ENCODE data around the gene ASPDH.
"Not testable (repeated sequence)": the region's sequence is repeated elsewhere in the genome, so short reads cannot be mapped to it uniquely, and the experiment has no call there.

Gene ASPDH

DNA sequence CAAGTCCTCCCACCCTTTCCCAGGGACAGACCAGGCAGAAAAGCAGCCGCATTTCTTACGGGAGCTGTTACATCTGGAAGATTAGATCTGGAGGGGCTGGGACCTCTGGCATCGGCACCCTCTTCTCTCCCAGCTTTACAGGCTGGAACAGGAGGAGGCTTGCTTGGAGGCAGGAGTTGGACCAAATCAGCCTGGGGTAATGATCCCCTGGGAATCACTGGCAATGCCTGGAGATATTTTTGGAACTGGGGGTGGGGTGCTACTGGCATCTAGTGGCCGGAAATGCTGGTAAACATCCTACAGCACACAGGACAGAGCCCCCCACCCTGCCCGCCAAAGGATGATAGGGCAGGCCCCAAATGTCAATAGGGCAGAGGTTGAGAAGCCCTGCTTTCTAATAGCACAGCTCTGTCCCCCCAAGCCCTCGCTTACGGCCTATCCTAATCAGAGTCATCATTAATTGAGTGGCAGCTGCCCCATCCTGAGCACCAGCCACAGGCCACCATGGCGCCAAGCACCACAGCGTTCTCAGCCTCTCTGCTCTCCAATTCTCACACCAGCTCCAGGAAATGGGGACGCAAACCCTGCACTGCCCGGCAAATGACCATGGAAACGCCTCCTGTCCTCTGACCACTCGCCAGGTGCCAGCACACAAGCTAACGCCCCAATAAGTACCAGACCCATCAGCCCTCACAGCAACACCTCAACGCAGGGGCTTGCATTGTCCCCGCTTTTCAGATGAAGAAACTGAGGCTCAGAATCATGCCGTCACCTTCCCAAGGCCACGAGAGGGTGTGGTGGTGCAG is 33.9 kb upstream of the ASPDH start:
- no peak for DNase-seq

DNA sequence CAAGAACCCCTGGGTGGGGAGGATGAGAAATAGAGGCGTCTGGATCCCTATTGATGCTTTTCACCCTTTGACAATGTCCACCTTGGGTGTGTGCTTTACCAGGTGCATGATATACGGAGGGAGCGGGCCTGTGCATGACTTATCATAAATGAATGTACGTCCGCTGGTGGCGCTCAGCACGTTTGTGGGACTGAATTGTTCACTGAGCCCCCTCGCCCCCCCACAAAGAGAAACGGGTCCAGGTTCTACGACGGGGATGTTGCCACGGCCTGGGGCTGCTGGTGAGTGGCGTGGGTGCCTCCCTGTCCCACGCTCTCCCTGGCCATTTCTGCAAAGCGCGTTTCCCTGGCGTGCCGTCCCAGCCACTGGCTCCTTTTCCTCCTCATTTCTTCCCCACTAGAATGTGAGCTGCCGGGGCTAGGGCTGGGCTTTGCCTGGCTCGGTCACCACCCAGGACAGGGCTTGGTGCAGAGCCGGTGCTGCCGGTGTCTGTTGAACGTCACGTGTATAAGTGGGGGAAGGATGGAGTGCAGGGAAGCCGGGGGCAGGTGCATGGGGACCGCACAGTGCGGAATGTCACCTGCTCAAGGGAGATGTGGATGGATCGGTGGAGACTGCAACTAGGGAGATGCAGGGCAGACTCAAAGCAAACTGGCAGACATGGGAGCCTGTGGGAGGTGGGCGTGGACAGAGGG is 33.0 kb upstream of the ASPDH start:
- no peak for DNase-seq

DNA sequence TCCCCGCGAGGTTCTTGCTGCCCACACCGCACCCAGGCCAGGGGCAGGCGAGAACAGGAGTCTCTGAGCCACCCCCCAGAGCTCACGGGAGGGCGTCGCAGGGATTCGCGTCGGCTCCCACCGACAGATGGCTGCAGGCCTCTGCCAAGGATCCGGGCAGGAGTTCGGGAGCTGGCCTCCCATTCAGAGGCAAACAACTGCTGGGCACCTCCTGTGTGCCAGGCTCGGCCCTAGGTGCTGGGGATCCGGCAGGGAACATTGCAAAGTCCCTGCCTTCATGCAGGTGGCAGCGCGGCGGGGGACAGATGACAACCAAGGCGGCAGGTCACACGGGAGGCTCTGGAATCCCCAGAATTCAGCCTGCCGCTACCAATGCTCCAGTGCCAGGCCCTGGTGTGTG is 29.2 kb upstream of the ASPDH start:
- no peak for DNase-seq

DNA sequence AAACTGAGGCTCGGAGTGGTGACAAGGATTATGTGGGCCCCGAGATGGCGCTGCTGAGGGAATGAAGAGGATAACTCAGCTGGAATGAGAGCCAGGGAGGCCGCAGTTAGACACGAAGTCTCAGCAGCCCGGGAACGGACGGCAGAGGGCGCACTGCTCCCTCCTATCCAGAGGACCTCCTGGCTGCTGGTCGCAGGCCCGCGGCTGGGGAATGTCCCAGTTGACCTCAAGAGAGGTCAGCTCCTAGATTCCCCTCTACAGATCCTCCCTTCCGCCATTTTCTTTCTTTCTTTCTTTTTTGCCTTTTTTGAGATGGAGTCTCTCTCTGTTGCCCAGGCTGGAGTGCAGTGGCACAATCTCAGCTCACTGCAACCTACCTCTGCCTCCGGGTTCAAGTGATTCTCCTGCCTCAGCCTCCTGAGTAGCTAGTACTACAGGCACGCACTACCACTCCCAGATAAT is 24.1 kb upstream of the ASPDH start:
- DNase-seq = peak; percentile 66

DNA sequence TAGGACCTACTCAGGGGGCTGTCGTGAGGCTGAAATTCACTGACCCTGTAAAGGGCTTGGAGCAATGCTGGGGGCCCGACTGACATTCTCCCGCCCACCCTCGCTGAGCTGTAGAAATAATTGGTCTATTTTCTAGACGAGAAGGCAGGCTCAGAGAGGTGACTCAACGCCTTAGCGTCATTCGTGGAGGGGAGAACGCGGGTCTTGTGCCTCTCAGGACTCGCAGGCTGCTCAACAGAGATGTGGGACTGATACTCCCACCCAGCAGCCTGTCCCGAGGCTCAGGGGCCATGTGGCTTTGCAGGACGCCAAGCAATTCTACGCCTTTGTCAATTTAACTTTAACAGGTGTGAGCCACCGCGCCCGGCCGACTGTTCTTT is 23.6 kb upstream of the ASPDH start:
- no peak for DNase-seq

DNA sequence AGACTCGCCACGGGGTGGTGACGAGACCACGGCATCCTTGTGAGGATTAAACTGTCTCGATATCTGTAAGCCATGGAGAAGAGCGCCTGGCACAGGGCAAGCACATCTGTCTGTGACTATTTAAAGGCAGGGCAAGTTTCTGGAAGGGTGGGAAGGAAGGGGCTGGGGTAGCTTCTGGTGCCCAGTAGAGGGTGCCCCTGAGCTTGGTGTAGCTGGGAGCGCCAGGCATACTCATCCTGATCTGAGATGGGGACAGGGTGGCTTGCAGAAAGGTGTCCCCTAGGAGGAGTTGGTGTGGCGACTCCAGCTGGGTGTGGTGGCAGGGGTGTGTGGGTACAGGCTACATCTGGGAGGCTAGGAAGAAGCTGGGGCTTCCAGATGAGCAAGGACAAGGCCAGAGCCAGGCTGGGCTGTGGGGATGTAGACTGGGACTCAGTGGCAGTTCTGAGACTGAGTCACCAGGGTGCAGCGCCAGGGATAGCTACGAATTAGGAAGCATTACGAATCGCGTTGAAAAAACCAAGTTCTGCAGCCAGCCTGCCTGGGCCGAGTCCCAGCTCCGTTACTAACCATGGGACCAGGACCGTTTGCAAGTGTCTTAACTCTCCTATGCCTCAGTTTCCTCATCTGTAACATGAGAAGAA is 23.1 kb upstream of the ASPDH start:
- DNase-seq = no peak

DNA sequence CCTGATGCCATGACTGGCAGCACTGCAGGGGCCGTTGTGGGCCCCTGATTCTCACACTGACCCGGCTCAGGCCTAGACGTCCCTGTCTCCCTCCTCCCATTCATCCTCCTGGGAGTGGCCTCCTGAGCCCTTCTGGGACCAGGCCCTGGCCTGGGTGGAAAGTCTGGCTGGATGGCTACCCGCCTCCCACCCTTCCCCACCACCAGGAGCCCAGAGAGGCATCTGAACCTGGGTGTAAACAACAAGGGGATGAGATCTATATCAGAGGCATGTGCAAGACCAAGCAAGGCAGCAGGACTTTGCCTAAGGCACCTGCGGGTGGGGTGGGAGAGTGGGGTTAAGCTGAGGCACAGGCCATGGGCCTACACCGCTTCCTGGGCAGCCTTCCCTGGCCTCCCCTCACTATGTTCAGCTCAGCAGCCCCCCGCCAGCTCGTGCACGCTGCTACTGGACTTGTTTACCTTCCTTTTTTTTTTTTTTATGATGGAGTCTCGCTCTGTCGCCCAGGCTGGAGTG is 22.0 kb upstream of the ASPDH start:
- DNase-seq = no peak

DNA sequence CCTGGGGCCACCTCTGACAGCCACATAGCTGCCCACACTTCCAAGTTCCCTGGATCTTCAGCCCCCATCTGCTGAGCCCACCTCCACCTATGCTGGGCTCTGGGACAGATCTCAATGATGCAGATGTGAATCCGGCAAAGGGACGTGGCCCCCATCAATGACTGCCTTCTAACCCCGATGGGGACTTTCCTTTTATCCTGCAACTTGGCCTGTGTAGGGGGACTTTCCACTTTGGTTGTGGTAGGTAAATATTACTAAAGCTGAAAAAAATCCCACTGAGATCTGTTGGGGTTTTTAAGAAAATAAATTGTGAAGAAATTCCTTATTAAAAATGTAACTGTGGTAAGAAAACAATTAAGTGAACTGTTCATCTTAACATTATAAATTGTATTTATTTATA is 20.8 kb upstream of the ASPDH start:
- no peak for DNase-seq

DNA sequence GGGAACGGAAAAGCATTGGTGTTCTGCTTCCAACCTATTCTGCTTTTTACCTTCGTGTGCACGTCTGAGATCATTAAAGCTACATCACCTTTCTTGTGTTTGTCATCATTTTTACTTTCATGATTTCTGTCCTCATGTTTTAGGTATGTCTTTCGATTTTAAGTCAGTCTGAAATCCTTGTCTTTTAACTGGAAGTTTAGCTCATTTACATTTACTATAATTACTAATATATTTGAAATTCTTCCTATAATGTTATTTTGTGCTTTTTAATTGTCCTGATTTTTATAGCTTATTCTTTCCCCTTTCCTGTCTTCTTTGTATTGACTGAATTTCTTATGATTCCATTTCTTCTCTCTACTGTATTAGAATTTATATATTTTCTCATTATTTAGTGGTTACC is 19.2 kb upstream of the ASPDH start:
- DNase-seq = no peak

DNA sequence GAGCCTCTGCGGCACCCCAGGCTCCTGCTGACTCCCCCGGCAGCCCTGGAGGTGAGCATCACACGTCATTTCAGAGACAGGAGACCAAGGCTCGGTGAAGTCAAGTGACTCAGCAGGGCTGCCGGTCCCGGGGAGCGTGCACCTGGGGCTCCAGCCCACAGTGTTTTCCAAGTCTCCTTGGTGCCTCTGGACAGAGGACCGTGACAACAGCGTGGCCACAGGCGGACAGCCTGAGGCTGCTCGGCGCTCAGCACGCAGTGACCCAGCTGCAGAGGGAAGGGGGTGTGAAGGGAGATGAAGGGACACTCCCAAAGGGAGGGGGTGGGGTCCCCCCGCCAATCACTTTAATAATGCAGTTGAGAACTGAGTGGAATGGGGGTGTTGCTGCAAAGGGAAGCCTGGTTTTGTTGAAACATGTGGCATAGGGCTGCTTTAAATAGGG is 17.5 kb upstream of the ASPDH start:
- DNase-seq = peak; percentile 21

DNA sequence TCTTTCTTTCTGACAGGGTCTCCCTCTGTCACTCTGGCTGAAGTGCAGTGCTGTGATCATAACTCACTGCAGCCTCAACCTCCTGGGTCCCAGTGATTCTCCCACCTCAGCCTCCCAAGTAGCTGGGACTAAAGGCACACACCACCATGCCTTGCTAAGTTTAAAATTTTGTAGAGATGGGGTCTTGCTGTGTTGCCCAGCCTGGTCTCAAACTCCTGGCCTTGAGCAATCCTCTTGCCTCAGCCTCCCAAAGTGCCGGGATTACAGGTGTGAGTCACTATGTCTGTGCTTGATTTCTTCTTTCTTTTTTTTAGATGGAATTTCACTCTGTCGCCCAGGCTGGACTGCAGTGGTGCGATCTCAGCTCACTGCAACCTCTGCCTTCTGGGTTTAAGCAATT is 14.3 kb upstream of the ASPDH start:
- DNase-seq = not testable (repeated sequence)

DNA sequence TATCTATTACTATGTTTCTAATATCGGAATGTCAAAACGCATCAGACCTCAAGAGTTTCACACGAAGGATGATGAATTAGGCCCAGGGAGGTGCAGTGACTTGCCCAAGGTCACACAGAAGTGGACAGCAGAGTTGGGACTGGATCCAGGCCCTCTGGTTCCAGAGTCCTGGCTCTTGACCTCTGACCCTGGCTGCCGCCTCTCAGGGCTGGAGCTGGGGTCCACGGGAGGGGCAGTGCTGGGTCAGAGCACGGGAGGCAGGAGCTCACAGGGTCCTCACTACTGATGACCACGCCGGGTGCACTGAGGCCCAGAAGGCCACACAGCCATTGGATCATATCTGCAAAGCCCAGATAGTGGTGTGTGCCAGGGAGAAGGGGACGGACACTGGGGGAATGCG is 9.2 kb upstream of the ASPDH start:
- no peak for DNase-seq

DNA sequence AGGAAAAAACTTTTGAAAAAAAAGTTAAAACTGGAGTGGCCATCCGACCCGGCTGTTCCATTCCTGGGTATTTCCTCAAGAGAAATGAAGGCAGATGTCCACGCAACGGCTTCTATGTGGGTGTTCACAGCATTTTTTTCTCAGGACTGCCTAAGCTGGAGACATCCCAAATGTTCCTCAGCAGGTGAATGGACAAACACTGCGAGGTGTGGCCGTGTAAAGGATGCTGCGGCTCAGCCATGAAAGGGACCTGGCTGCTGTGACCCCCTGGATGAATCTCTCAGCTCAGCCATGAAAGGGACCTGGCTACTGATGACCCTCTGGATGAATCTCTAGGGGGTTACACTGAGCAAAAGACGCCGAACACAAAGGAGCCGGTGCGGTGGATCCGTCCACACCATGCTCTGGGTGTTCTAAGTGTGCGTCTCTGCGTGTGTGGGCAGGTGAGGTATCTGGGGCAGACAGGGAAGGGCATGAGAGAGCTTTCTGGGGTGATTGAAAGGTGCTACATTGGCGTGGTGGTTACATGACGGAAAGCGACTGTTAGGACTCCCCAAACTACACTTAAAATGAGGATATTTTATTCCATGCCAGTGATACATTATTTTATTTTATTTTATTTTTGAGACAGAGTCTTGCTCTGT is 7.2 kb upstream of the ASPDH start:
- DNase-seq = no peak

DNA sequence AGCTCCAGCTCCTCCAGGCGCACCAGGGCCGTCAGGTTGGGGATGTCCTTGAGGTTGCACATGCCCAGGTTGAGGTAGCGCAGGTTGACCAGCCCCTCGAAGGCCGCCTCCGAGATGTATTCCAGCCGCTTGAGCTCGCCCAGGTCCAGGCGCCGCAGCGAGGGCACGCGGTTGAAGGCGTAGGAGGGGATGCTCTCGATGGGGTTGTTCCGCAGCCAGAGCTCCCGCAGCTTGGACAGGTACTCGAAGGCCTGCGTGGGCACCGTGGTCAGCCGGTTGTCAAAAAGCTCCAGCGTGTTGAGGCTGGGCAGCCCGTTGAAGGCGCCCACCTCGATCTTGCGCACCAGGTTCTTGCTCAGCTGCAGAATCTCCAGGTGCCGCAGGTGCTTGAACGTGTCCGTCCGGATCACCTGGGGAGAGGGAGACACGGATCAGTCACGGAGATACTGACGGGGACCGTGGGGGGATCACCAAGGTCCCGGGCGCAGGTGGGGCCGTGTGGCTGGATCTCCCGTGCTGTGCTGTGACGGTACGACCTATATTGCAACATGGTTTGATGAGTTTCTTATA is 5.4 kb upstream of the ASPDH start:
- DNase-seq = no peak

DNA sequence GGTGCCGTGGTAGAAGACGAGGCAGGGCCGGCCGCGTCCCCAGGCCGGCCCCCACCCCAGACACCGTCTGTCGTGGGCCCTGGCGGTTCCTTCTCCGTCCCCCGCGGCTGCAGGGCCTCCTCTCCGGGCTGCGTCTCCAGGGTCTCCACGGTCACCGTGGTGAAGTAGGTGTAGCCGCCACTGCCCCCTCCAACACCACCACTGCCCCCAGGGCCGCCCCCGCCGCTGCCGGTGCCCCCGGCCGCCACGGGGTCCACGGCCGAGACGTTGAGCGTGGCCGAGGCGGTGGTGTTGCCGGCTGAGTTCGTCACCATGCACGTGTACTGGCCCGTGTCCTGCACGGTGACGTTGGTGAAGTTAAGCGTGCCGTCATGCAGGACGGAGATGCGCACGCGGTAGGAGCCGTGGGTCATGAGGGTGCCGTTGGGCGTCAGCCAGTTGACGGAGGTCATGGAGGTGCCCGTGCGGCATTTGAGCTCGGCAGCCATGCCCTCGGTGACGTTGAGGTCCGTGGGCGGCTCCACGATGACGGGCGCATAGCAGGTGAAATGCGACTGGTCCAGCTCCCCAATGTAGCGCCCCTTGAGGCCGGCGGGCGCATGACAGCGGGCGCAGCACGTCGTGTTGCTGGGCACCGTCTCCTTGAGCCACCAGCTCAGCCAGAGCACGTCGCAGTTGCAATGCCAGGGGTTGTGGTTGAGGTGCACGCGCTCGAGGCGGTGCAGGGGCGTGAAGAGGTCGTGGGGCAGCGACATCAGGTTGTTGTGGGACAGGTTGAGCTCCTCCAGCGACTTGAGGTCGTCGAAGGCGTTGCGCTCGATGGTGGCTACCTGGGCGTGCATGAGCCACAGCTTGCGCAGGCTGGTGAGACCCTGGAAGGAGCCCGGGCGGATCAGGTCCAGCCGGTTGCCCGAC is 4.6 kb upstream of the ASPDH start:
- no peak for DNase-seq

DNA sequence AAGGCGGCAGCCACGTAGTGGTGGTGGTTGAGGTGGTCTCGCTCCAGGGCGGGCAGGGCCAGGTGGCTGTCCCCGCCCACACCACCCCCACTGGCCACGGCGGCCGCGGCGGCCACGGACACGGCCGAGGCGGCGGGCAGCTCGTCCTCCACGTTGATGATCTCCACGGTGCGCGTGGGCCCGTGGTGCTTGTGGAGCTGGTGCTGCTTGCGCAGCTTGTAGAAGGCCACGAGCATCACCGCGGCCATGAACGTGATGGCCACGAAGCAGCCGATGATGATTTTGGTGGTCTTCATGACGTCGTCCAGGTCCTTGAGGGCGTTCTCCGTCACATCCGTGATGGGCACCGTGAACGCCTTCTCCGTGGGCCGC is 4.0 kb upstream of the ASPDH start:
- DNase-seq = no peak

DNA sequence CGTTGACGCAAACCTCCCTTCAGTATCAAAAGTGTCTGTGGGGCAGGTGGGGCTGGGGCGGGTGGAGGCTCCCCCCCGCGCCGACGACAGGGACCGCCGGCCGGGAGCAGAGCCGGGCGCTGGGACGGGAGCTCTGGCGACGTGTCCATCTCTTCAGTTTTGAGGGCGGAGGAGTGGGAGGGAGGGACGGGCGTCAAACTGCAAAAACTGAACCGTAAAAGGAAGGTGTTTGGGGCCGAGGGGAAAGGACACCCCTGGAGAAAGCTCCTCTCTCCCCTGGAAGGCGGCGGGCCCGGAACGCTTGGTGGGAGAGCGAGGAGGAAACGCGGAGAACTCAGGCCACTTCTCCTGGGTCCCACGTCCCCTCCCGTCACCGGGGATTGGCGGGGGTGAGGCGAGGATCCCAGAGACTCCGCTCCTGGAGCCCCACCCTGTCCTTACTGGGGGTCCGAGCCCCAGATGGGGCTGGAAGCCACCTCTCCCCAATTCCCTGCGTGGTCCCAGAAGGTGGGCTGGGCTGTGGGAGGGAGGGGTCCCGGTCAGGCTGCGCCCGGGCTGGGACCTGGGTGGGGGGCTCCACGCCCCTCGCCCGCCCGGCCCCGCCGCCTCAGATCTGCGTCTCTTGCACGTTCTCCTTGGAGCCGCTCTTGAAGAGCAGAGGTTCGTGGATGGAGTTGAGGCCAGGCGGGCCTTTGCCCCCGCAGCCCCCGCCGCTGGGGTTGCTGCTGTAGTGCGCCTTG is 3.4 kb upstream of the ASPDH start:
- no peak for DNase-seq

DNA sequence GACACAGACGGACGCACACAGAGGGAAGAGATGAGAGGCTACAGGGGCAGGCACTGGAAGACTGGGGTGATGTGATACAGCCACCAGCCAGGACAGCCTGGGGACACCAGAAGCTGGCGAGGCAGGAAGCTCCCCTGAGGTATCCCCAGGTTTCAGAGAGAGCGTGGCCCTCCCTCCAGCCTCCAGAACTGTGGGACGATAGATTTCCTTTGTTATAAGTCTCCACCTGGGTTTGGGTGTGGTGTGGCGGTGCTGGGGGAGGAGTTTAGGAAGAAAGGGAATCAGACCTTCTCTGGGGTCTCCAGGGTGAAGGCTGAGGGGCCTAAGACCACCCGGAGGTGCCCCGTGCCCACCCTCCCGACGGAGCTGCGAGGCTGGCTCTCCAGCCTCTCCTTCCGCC is 2.7 kb upstream of the ASPDH start:
- DNase-seq = no peak

DNA sequence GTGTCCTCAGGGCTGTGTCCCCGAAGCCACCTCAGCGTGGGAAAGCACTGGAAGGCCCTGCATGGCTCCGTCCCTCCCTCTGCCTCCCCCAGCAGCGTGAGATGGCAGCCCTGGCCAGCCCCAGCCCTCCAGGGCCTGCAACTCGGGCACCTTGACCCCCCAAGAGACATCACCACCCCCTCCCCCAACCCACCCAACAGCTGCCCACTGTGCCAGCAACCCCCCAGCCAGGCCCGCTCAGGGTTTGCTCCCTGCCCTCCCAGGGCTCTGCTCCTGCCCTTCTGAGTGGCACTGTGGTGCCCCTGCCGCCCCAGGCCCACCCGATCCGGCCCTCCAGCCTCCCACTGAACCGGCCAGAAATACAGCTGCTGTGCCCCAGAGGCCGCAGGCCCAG is 1.5 kb upstream of the ASPDH start:
- DNase-seq = no peak

DNA sequence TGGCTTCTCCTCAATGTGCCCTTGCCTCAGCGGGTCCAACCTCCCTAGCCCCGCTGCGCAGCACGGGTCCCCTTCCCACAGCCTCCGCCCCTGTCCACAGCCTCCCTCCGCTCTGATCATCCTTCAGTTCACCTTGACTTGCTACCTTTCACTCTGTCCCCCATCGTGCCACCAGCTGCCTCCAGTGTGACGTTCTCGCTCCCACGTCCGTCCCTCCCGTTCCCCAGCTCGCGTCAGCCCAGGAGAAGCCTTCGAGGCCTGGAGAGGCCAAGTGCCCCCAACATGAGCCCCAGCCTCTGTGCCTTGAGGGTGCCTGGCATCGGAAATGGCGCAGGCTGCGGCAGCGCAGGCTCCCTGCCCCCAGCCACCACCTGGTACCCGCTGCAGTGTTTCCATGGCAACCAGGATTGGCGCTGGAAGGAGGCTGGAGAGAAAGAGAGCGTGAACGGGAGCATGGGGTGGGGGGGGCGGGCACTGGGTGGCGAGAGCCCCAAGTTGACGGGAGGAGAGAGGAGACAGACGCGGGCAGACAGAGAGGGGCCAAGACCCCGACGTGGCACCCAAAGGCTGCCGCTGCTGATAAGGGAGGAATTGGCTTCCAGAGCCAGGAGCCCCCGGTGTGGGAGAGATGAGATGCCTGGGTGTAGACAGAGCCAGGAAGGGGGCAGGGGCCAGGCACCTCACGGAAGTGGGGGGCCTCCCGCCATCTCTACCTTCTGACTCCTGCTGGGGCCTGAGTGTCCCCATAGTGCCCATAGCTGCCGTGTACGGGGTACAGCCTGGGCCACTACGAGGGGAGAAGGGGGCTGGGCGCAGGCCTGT is 844 bp upstream of the ASPDH start:
- DNase-seq = peak; percentile 77

All from NCI-H146 (cell line).